ENCODE measurements around the gene ATP8A1. TPM values are rescaled to one million over a fixed set of nuclear protein-coding genes. Genes with fewer than 3 reads are reported as not detected.
"Not testable (repeated sequence)": the region's sequence is repeated elsewhere in the genome, so short reads cannot be mapped to it uniquely, and the experiment has no call there.

Gene ATP8A1
- total RNA-seq, 1 donor from 2014 or later: 54.6 TPM

DNA sequence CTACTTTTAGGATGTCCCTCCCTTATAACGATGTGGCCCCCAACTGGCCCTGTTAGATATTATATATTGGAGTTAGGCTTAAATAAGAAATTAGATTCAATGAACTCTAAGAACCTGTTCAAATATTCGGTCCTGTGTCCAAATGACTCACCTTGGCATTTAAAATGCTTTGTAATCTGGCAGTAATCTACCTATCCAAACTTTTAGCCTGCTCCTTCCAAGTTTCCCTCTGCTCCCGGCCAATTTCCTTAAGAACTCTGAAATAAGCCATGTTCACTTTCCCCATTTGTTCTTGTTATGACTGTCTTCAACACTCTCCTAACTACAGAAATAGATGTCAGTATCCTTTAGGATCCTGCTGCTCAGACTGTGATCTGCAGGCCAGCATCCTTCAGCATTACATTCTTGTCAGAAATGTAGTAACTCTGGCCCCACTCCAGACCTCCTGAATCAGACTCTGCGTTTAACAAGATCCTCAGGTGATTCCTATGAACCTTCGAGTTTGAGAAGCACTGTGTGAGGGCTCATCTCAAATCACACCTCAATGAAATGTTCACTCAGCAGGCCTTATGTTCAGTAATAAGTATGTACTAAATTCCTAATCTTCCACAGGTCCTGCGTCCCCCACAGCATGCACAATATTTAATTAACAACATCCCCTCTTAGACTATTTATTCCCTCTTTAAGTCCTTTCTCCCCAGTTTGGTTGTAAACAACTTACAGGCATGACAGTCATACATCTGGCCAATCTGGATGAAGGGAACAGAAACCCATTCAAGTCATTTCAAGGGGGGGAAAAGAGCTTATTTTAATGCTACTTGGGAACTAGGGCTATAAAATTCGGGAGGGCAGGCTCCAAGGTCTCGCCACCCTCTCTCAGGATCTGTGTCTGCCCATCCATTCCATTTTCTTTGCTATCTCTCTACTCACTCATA lies 3.0 kb downstream of the ATP8A1 start:
- DNase-seq (ENCODE audit: low spot score) (no peak), ATAC-seq (no peak)
- intact Hi-C loops (cut with DNase I): no loop called here

DNA sequence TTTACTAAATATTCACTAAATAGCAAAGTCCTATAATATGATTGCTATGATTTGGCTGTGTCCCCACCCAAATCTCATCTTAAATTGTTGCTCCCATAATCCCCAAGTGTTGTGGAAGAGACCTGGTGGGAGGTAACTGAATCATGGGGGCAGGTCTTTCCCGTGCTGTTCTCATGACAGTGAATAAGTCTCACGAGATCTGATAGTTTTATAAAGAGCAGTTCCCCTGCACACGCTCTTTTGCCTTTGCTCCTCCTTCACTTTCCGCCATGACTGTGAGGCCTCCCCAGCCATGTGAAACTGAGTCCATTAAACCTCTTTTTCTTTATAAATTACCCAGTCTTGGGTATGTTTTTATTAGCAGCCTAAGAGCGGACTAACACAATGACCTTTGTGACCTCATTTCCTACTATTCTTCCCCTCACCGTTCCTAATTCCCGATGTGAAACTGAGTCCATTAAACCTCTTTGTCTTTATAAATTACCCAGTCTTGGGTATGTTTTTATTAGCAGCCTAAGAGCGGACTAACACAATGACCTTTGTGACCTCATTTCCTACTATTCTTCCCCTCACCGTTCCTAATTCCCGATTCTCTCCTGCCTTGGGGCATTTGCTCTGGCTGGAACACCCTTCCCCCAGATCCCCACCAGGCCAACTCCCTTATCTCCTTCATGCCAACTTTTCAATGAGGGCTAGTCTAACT lies 4.2 kb downstream of the ATP8A1 start:
- ATAC-seq; intact Hi-C loops (cut with DNase I); DNase-seq (ENCODE audit: low spot score): not testable (repeated sequence)

GRCh38 chr4:42649870-42650269 lies 7.0 kb downstream of the ATP8A1 start:
- intact Hi-C loops (cut with DNase I): no loop called here
- ATAC-seq (no peak), DNase-seq (ENCODE audit: low spot score) (no peak)

DNA sequence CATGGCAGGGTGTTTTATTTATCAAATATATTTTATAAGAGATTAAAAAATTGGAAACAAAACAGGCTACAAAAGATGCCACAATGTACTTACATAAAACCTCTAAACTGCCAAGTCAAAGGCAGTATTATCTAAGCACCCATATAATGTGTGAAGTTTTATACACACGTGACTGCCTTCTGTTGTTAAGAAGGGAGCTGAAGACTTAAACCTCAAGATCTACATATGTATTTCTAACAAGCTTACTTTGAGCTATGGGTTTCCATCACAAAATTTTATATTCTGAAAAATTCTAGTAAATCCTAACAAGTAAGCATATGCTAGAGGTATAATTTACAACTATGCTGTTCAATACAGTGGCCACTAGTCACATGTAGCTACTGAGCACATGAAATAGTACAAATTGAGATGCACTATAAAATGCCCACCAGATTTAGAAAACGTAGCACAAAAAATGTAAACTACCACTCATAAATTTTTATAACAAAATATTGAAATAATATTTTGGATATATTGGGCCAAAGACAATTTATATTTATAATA lies 9.8 kb downstream of the ATP8A1 start:
- ATAC-seq (no peak), DNase-seq (ENCODE audit: low spot score) (no peak)
- intact Hi-C loops (cut with DNase I): no loop called here

- intact Hi-C loops (cut with DNase I): no loop called here
- DNase-seq (ENCODE audit: low spot score) (no peak), ATAC-seq (no peak)
These were observed 10.7 kb downstream of the ATP8A1 start for GRCh38 chr4:42646013-42646784.

DNA sequence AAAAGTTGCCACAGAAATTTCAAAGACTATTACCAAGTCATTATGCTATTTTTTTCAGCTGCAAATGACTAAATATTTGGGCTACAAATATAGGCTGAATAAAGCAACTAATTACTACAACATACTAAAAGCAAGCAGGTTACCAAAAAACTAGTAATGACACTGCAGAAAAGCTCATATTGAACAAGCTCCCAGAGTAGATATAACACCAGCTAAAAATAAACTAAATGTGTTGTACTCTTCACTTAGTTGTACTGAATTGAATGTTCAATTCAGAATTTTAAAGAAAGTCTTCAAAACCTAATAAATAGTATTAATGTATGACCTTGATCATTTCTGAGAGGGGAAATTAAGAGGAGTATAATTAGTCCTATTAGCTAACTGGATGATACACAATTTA lies 12.0 kb downstream of the ATP8A1 start:
- DNase-seq (ENCODE audit: low spot score): no peak

GRCh38 chr4:42643685-42644084 lies 13.2 kb downstream of the ATP8A1 start:
- intact Hi-C loops (cut with DNase I): no loop called here
- DNase-seq (ENCODE audit: low spot score) (no peak), ATAC-seq (no peak)

More for the DNA sequence above, 12.0 kb downstream of the ATP8A1 start:
- intact Hi-C loops (cut with DNase I): no loop called here
- ATAC-seq: no peak

DNA sequence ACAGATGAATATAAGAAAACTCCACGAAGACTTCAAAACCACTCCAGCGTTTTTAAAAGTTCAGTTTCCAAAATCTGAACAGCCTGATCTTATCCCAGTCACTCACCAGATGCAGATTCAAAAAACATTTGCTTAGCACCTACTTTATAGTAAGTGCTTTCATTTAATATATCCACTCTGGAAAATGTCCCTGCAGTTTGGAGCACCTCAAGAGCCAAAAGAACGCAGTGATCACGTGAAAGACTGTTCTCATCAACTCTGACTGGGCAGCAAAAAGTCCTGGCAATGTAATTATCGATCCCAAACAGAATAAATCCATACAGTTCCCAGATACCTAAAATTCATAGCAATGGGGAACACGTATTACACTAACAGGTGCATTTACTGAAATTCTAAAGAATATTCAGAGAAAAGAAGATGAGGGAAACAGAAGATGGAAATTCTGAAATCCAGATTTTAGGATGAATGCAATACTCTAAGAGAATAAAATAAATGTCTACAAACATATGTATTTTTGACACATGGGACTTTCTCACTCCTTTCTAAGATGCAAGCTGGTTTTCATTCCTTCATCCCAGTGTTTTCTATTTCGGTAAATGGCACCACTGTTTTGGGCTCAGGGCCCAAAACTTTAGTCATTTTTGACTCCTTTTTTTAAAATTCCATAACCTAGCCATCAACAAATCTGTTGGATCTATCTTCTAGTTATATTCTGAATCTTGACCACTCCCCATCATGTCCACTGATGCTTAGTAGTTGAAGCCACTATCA lies 13.9 kb downstream of the ATP8A1 start:
- ATAC-seq (no peak), DNase-seq (ENCODE audit: low spot score) (no peak)
- intact Hi-C loops (cut with DNase I): no loop called here

GRCh38 chr4:42642101-42642797 lies 14.7 kb downstream of the ATP8A1 start:
- DNase-seq (ENCODE audit: low spot score) (no peak), ATAC-seq (no peak)
- intact Hi-C loops (cut with DNase I): no loop called here

GRCh38 chr4:42641656-42642055 lies 15.2 kb downstream of the ATP8A1 start:
- ATAC-seq: no peak
- intact Hi-C loops (cut with DNase I): no loop called here
- DNase-seq (ENCODE audit: low spot score): no peak

- no peak for ATAC-seq
- intact Hi-C loops (cut with DNase I): no loop called here
- DNase-seq (ENCODE audit: low spot score): no peak
These were observed 15.7 kb downstream of the ATP8A1 start for GRCh38 chr4:42641161-42641560.

GRCh38 chr4:42640613-42641012 lies 16.3 kb downstream of the ATP8A1 start:
- intact Hi-C loops (cut with DNase I): no loop called here
- DNase-seq (ENCODE audit: low spot score) (no peak), ATAC-seq (no peak)

- ATAC-seq (no peak), DNase-seq (ENCODE audit: low spot score) (no peak)
- intact Hi-C loops (cut with DNase I): no loop called here
These were observed 17.9 kb downstream of the ATP8A1 start for GRCh38 chr4:42638993-42639392.

- intact Hi-C loops (cut with DNase I): no loop called here
- DNase-seq (ENCODE audit: low spot score): no peak
- no peak for ATAC-seq
These were observed 18.6 kb downstream of the ATP8A1 start for GRCh38 chr4:42638321-42638720.

- no peak for ATAC-seq
- DNase-seq (ENCODE audit: low spot score): no peak
- intact Hi-C loops (cut with DNase I): no loop called here
These were observed 19.0 kb downstream of the ATP8A1 start for GRCh38 chr4:42637867-42638266.

DNA sequence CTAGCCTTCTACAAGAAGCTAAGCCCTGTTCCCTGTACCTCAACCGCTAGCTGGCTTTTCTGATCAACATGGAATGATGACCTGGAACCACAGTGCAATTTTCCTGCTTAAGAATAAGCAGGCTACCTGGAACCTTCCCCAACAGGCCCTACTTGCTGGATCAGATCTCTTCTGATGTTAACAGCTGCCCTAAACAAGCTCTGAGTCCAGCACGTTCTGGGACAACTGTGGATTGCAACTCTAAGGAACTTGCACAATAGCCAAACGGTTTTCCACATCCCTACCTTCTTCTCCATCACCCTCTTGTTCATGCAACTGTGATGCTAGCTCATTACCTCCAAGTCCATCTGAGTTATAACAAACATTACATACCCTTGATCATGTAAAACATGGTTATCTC lies 19.8 kb downstream of the ATP8A1 start:
- no peak for DNase-seq (ENCODE audit: low spot score)
- intact Hi-C loops (cut with DNase I): no loop called here
- ATAC-seq: no peak

DNA sequence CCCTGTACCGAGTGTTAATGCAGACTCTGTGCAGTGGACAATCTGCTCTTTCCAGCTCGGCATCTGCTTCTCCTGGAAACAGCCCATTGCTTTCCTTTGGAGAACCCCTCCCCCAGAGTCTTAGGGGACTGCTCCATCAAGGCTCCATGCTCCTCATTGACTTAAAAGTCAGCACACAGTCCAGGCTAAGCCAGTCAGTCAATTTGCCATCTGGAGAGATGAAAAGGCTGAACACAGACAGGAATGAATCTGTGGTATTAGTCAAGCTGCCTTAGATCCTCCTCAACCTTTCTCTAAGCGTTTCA lies 20.3 kb downstream of the ATP8A1 start:
- intact Hi-C loops (cut with DNase I): no loop called here
- DNase-seq (ENCODE audit: low spot score) (no peak), ATAC-seq (no peak)
